Nephron progenitor cell (in vitro differentiated cells): ENCODE data around the gene CDC42EP4.

Experiments
- DNase-seq: peaks from one replicate; pipeline ENCODE4 v3.0.0; 2021
- H3K27ac Mint-ChIP-seq: 2 replicates; pipeline ENCODE4 v1.8.0; 2021; ENCODE audit warnings: mild to moderate bottlenecking, moderate library complexity, mixed read lengths
- H3K27me3 Mint-ChIP-seq: 2 replicates; pipeline ENCODE4 v1.8.0; 2021; ENCODE audit warnings: mild to moderate bottlenecking, low read depth, mixed read lengths; ENCODE audit not compliant: poor library complexity
- H3K36me3 Mint-ChIP-seq: 2 replicates; pipeline ENCODE4 v1.8.0; 2021; ENCODE audit warnings: low read depth, mixed read lengths
- H3K4me1 Mint-ChIP-seq: 2 replicates; pipeline ENCODE4 v1.8.0; 2021; ENCODE audit warnings: mixed read lengths
- H3K4me3 Mint-ChIP-seq: 2 replicates; pipeline ENCODE4 v1.8.0; 2021; ENCODE audit warnings: mild to moderate bottlenecking, moderate library complexity, mixed read lengths
- H3K9me3 Mint-ChIP-seq: 2 replicates; pipeline ENCODE4 v1.8.0; 2021; ENCODE audit warnings: mild to moderate bottlenecking, moderate library complexity, mixed read lengths
- CTCF ChIP-seq: fragments of 200-600 bp; sonication (generic); IDR thresholded peaks from 2 replicates; pipeline ENCODE4 v1.5.0; 2021; ENCODE audit warnings: antibody characterized with exemption

The CDC42EP4 gene

GRCh38 chr17:73346501-73347162, 34.8 kb upstream of the CDC42EP4 start:
- no peak overlapping the region for H3K4me3 Mint-ChIP-seq
- H3K27ac Mint-ChIP-seq = peak overlapping the region; percentile 19
- H3K4me1 Mint-ChIP-seq = peaks cover 78% of the 10 kb centered on the region
- TF ChIP-seq CTCF = no peak
- H3K9me3 Mint-ChIP-seq = peaks cover 3% of the 10 kb centered on the region
- H3K27me3 Mint-ChIP-seq = peaks cover 7% of the 10 kb centered on the region
- no peak for DNase-seq
- H3K36me3 Mint-ChIP-seq = peaks cover 19% of the 10 kb centered on the region

- H3K27me3 Mint-ChIP-seq = peaks cover 4% of the 10 kb centered on the region
- TF ChIP-seq CTCF = no peak
- peak overlapping the region; percentile 57 for H3K4me3 Mint-ChIP-seq
- H3K27ac Mint-ChIP-seq = peak overlapping the region; percentile 94
- peaks cover 91% of the 10 kb centered on the region for H3K4me1 Mint-ChIP-seq
- DNase-seq = no peak
- H3K36me3 Mint-ChIP-seq = no peaks in the 10 kb centered on the region
- no peaks in the 10 kb centered on the region for H3K9me3 Mint-ChIP-seq
Measured at GRCh38 chr17:73343739-73344454, 32.1 kb upstream of the CDC42EP4 start.

- Mint-ChIP-seq H3K27me3 (peaks cover 7% of the 10 kb centered on the region), H3K27ac (peak overlapping the region; percentile 94), H3K36me3 (no peaks in the 10 kb centered on the region), H3K4me3 (no peak overlapping the region), H3K9me3 (no peaks in the 10 kb centered on the region), H3K4me1 (peaks cover 91% of the 10 kb centered on the region)
- DNase-seq = peak; percentile 78
- no peak for TF ChIP-seq CTCF
Measured at GRCh38 chr17:73343168-73343634, 31.4 kb upstream of the CDC42EP4 start.

GRCh38 chr17:73342541-73343167, 30.9 kb upstream of the CDC42EP4 start:
- DNase-seq = no peak
- Mint-ChIP-seq H3K9me3 (no peaks in the 10 kb centered on the region), H3K4me1 (peaks cover 91% of the 10 kb centered on the region), H3K36me3 (no peaks in the 10 kb centered on the region), H3K4me3 (peak overlapping the region; percentile 25), H3K27ac (peak overlapping the region; percentile 94), H3K27me3 (peaks cover 4% of the 10 kb centered on the region)
- no peak for TF ChIP-seq CTCF

- H3K9me3 Mint-ChIP-seq = no peaks in the 10 kb centered on the region
- peaks cover 3% of the 10 kb centered on the region for H3K27me3 Mint-ChIP-seq
- DNase-seq = peak; percentile 63
- H3K4me3 Mint-ChIP-seq = peak overlapping the region; percentile 15
- H3K27ac Mint-ChIP-seq = peak overlapping the region; percentile 94
- peaks cover 91% of the 10 kb centered on the region for H3K4me1 Mint-ChIP-seq
- no peak for TF ChIP-seq CTCF
- H3K36me3 Mint-ChIP-seq = no peaks in the 10 kb centered on the region
Measured at GRCh38 chr17:73342050-73342522, 30.3 kb upstream of the CDC42EP4 start.
